WTC11 (cell line): ENCODE data around the gene KCNE2.

ENCODE experiments used
- CREM ChIP-seq: sonication (generic); formaldehyde crosslinking; IDR thresholded peaks from 2 replicates; pipeline ENCODE4 v1.8.1; 2022; ENCODE audit warnings: mild to moderate bottlenecking, missing genetic modification reagents, moderate library complexity
- ELF4 ChIP-seq: sonication (generic); formaldehyde crosslinking; IDR thresholded peaks from 2 replicates; pipeline ENCODE4 v1.8.1; 2022; ENCODE audit warnings: low read depth, mild to moderate bottlenecking, moderate library complexity, missing genetic modification reagents
- IRF2 ChIP-seq: sonication (generic); formaldehyde crosslinking; IDR thresholded peaks from 2 replicates; pipeline ENCODE4 v1.8.0; 2022; ENCODE audit warnings: low read depth, missing genetic modification reagents, borderline replicate concordance
- NR2C2 ChIP-seq: sonication (generic); formaldehyde crosslinking; IDR thresholded peaks from 2 replicates; pipeline ENCODE4 v1.8.0; 2022; ENCODE audit warnings: mild to moderate bottlenecking, missing genetic modification reagents
- SP1 ChIP-seq: sonication (generic); formaldehyde crosslinking; conservative IDR thresholded peaks from 2 replicates; pipeline ENCODE4 v1.8.1; 2022; ENCODE audit warnings: missing genetic modification reagents
- TEAD1 ChIP-seq: sonication (generic); formaldehyde crosslinking; IDR thresholded peaks from 2 replicates; pipeline ENCODE4 v1.8.0; 2022; ENCODE audit warnings: mild to moderate bottlenecking, missing genetic modification reagents
- TF ChIP-seq, protein P1 (sequence below): fragments of 200-600 bp; IDR thresholded peaks from 2 replicates; pipeline ENCODE4 v1.8.0; 2022; ENCODE audit warnings: antibody characterized with exemption
- TF ChIP-seq, protein P2 (sequence below): sonication (generic); formaldehyde crosslinking; IDR thresholded peaks from 2 replicates; pipeline ENCODE4 v1.8.0; 2022; ENCODE audit warnings: mild to moderate bottlenecking, missing genetic modification reagents
- TF ChIP-seq, protein P3 (sequence below): sonication (generic); formaldehyde crosslinking; conservative IDR thresholded peaks from 2 replicates; pipeline ENCODE4 v1.8.1; 2022; ENCODE audit warnings: mild to moderate bottlenecking, missing genetic modification reagents

DNA sequence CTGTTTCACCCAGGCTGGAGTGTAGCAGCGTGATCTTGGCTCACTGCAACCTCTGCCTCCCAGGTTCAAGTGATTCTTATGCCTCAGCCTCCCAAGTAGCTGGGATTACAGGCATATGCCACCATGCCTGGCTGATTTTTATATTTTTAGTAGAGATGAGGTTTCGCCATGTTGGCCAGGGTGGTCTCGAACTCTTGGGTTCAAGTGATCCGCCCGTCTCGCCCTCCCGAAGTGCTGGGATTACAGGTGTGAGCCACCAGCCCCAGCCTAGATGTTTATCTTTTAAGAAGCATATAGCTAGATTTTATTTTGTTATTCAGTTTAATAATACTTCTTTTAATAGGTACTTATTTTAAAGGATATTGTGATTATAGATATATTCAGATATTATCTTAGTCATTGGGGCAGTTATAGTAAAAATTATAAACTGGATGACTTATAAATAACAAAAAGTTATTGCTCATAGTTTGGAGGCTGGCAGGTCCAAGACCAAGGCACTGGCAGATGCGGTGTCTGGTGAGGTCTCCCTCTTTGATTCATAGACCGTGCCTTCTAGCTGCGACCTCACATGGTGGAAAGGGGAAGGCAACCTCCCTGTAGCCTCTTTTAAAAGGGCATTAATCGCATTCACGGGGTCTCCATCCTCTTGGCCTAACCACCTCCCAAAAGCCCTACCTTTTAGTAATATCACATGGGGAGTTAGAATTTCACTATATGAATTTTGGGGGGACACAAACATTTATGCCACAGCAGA is 3.1 kb upstream of the KCNE2 start:
- TF ChIP-seq, protein P1, sequence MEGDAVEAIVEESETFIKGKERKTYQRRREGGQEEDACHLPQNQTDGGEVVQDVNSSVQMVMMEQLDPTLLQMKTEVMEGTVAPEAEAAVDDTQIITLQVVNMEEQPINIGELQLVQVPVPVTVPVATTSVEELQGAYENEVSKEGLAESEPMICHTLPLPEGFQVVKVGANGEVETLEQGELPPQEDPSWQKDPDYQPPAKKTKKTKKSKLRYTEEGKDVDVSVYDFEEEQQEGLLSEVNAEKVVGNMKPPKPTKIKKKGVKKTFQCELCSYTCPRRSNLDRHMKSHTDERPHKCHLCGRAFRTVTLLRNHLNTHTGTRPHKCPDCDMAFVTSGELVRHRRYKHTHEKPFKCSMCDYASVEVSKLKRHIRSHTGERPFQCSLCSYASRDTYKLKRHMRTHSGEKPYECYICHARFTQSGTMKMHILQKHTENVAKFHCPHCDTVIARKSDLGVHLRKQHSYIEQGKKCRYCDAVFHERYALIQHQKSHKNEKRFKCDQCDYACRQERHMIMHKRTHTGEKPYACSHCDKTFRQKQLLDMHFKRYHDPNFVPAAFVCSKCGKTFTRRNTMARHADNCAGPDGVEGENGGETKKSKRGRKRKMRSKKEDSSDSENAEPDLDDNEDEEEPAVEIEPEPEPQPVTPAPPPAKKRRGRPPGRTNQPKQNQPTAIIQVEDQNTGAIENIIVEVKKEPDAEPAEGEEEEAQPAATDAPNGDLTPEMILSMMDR = no peak
- no peak for TF ChIP-seq CREM
- TF ChIP-seq ELF4 (CRISPR knock-in tag) = no peak
- TF ChIP-seq, protein P2, sequence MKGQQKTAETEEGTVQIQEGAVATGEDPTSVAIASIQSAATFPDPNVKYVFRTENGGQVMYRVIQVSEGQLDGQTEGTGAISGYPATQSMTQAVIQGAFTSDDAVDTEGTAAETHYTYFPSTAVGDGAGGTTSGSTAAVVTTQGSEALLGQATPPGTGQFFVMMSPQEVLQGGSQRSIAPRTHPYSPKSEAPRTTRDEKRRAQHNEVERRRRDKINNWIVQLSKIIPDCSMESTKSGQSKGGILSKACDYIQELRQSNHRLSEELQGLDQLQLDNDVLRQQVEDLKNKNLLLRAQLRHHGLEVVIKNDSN (CRISPR knock-in tag) = no peak
- no peak for TF ChIP-seq IRF2
- TF ChIP-seq, protein P3, sequence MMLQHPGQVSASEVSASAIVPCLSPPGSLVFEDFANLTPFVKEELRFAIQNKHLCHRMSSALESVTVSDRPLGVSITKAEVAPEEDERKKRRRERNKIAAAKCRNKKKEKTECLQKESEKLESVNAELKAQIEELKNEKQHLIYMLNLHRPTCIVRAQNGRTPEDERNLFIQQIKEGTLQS (CRISPR knock-in tag) = no peak
- no peak for TF ChIP-seq SP1
- no peak for TF ChIP-seq NR2C2 (CRISPR knock-in tag)
- TF ChIP-seq TEAD1 (CRISPR knock-in tag) = no peak
